Inflammatory macrophage (primary cell): ENCODE results near the gene MINDY1.

Experiments
- DNase-seq, 2 donors: peaks; one replicate each; pipeline ENCODE4 v3.0.0-alpha.2; 2020 to 2022

MINDY1 gene

GRCh38 chr1:150985179-150985825 lies 21.4 kb downstream of the MINDY1 start:
- no peak for DNase-seq

- DNase-seq = peak; percentile 39 to 70
Measured at GRCh38 chr1:150981805-150982712, 24.6 kb downstream of the MINDY1 start, which contains the start of gene ANXA9. ANXA9 (plus strand) TSS chr1:150982292; CDS start chr1:150983106, 814 bp downstream.

- DNase-seq = no peak
Measured at GRCh38 chr1:150981177-150981804, 25.4 kb downstream of the MINDY1 start.

GRCh38 chr1:150979092-150980056 lies 27.3 kb downstream of the MINDY1 start:
- DNase-seq = peak; percentile 92 to 95

- peak; percentile 91 to 94 for DNase-seq
Measured at GRCh38 chr1:150976879-150977694, 29.6 kb downstream of the MINDY1 start.

- DNase-seq = no peak
Measured at GRCh38 chr1:150976401-150976821, 30.3 kb downstream of the MINDY1 start.

GRCh38 chr1:150974580-150975478 lies 31.9 kb downstream of the MINDY1 start, which contains the start of gene CERS2:
CERS2 (minus strand) TSS chr1:150974835; CDS start chr1:150969090, 5,745 bp downstream.
- DNase-seq = peak; percentile 60 to 65

- peak; percentile 42 to 50 for DNase-seq
Measured at GRCh38 chr1:150973836-150974579, 32.7 kb downstream of the MINDY1 start.

- no peak for DNase-seq
Measured at GRCh38 chr1:150973258-150973835, 33.4 kb downstream of the MINDY1 start.

- no peak for DNase-seq
Measured at GRCh38 chr1:150972417-150972940, 34.2 kb downstream of the MINDY1 start.

GRCh38 chr1:150971583-150972416 lies 34.9 kb downstream of the MINDY1 start:
- no peak for DNase-seq

GRCh38 chr1:150970808-150971582 lies 35.7 kb downstream of the MINDY1 start:
- DNase-seq = peak; percentile 49 to 53

GRCh38 chr1:150969626-150970025 lies 37.1 kb downstream of the MINDY1 start:
- DNase-seq = peak; percentile 42 to 55

- no peak for DNase-seq
Measured at GRCh38 chr1:150968491-150968890, 38.2 kb downstream of the MINDY1 start.

GRCh38 chr1:150967936-150968335 lies 38.8 kb downstream of the MINDY1 start:
- no peak for DNase-seq

GRCh38 chr1:150966011-150966410 lies 40.7 kb downstream of the MINDY1 start:
- no peak for DNase-seq

GRCh38 chr1:150965605-150966004 lies 41.1 kb downstream of the MINDY1 start:
- DNase-seq = no peak
